ENCODE results near the gene PLEKHA7. TPM values are rescaled to one million over a fixed set of nuclear protein-coding genes. Genes with fewer than 3 reads are reported as not detected.

Gene PLEKHA7
- total and polyA plus RNA-seq, 2 of the 13 experiments (the other 11 are each of a cell fraction or from before 2014, with no cell fraction given): 17.5 to 18.7 TPM

DNA sequence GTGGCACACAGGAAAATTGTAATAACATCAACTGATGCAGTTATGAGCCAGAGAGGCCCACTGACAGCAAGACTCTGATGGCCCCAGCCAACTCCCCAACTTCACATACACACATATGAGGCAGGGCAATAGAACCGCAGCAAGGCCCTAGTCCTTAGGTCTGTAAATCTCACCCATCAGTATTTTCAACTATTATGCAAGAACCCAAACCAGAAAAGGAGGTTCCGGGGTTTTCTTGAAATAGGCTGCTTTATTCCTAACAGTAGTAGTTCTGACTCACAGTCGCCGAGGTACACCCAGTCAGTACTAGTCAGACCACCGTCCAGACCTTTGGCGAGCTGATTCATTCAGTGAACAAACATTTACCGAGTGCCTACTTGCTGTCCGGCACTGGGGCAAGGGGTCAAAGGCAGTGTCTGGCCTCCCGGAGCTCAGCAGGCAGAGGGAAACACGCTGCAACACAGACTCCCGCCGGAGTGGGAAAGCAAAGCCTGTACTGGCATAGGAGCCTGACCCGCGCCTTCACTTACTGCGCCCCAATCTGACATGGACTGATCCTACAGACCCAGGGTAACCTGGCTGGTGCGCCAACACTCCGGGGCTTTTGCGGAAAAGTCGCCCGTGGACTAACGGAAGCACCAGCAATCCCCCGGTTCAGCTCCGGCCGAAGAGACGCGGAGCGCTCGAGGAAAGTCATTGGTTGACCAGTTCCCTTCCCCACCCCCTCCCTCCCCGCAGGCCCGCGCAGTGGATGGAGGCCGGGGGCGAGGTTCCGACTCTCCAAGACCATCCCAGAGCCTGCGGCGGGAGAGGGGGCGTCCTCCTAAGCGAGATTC is 1.3 kb downstream of the PLEKHA7 start (continued):
- TF ChIP-seq SOX13 (IDR thresholded peaks at IDR 0.05) (no peak), SOX13 (CRISPR knock-in tag; conservative IDR thresholded peaks at IDR 0.05 in 1 of 2, IDR thresholded peaks at IDR 0.05 in 1 of 2) (peak in 1 of 2 experiments; percentile 68; a peak in 1 of 4 replicates), SMAD3 (CRISPR knock-in tag; IDR thresholded peaks at IDR 0.05) (peak; percentile 36; the same call in 1 of the 2 replicates), KDM2A (CRISPR knock-in tag; IDR thresholded peaks at IDR 0.05; ENCODE audit: borderline replicate concordance, low read depth) (peak; percentile 47; the same call in 1 of the 2 replicates), ZNF574 (CRISPR knock-in tag; IDR thresholded peaks at IDR 0.05) (peak; percentile 56), SRF (IDR thresholded peaks at IDR 0.05; ENCODE audit: low read depth, low read length) (peak; percentile 62; the same call in 1 of the 2 replicates), KDM6A (CRISPR knock-in tag; IDR thresholded peaks at IDR 0.05; ENCODE audit: low read depth) (peak; percentile 48; the same call in 1 of the 2 replicates), MAFF (IDR thresholded peaks at IDR 0.05; ENCODE audit: low read depth, low read length) (no peak), CREM (IDR thresholded peaks at IDR 0.05) (peak; percentile 44; the same call in 1 of the 2 replicates), CREM (CRISPR knock-in tag; IDR thresholded peaks at IDR 0.05) (no peak), MBNL3 (CRISPR knock-in tag; conservative IDR thresholded peaks at IDR 0.05) (no peak), NR2F6 (IDR thresholded peaks at IDR 0.05) (peak; percentile 90), NR2F6 (CRISPR knock-in tag; IDR thresholded peaks at IDR 0.05) (peak; percentile 96), ZHX1 (CRISPR knock-in tag; IDR thresholded peaks at IDR 0.05; ENCODE audit: low read depth) (peak; percentile 16; the same call in 1 of the 2 replicates), HDAC2 (CRISPR knock-in tag; IDR thresholded peaks at IDR 0.05) (peak; percentile 90), KLF16 (CRISPR knock-in tag; IDR thresholded peaks at IDR 0.05) (peak in 1 of 2 experiments; percentile 28; a peak in 1 of 4 replicates), EP300 (IDR thresholded peaks at IDR 0.05; ENCODE audit: low read depth in 2 of 2, low read length in 2 of 2) (peak in 1 of 2 experiments; percentile 66; a peak in 2 of 4 replicates), EP300 (CRISPR knock-in tag; IDR thresholded peaks at IDR 0.05; ENCODE audit: borderline replicate concordance) (no peak; the same call in 1 of the 2 replicates), GABPB1 (CRISPR knock-in tag; IDR thresholded peaks at IDR 0.05) (0 out of 2 replicates have a peak, but pooled peaks have one; percentile 49), KAT7 (CRISPR knock-in tag; IDR thresholded peaks at IDR 0.05; ENCODE audit: borderline replicate concordance) (no peak), THAP11 (CRISPR knock-in tag; IDR thresholded peaks at IDR 0.05) (peak; percentile 49), ZNF207 (IDR thresholded peaks at IDR 0.05; ENCODE audit: borderline replicate concordance) (no peak), ZNF674 (CRISPR knock-in tag; IDR thresholded peaks at IDR 0.05; ENCODE audit: low read depth) (no peak), LBX2 (CRISPR knock-in tag; IDR thresholded peaks at IDR 0.05; ENCODE audit: borderline replicate concordance) (no peak), ZNF260 (CRISPR knock-in tag; IDR thresholded peaks at IDR 0.05; ENCODE audit: borderline replicate concordance, low read depth) (no peak), ZNF263 (CRISPR knock-in tag; IDR thresholded peaks at IDR 0.05) (no peak)
